HL-60 (cell line): Measurements from ENCODE around the gene TNK2.

Experiments
- CTCF ChIP-seq: IDR thresholded peaks from one replicate; pipeline ENCODE4 v1.5.1; 2011; ENCODE audit warnings: low read length, control low read depth, inconsistent platforms; ENCODE audit not compliant: insufficient read depth
- POLR2AphosphoS5 ChIP-seq: IDR thresholded peaks from 2 replicates; pipeline ENCODE4 v1.6.1; 2012; ENCODE audit warnings: low read depth

GRCh38 chr3:195891431-195892104 is 16.8 kb downstream of the TNK2 start:
- no peak for TF ChIP-seq CTCF
- TF ChIP-seq POLR2AphosphoS5: no peak
